Neural crest cell (in vitro differentiated cells): ENCODE results near the gene IGSF9B. TPM values are rescaled to one million over a fixed set of nuclear protein-coding genes. Genes with fewer than 3 reads are reported as not detected.

ENCODE experiments used
- DNase-seq: peaks from one replicate; pipeline ENCODE4 v3.0.0; 2021; ENCODE audit warnings: low read depth, mixed read lengths, low spot score
- H3K27ac Mint-ChIP-seq: one replicate; pipeline ENCODE4 v1.8.0; 2021; ENCODE audit warnings: mild to moderate bottlenecking, mixed read lengths; ENCODE audit not compliant: unreplicated experiment
- H3K27me3 Mint-ChIP-seq: 2 replicates; pipeline ENCODE4 v1.8.0; 2021; ENCODE audit warnings: low read depth, mild to moderate bottlenecking, mixed read lengths
- H3K36me3 Mint-ChIP-seq: 2 replicates; pipeline ENCODE4 v1.8.0; 2021; ENCODE audit warnings: low read depth, mild to moderate bottlenecking, mixed read lengths
- H3K4me1 Mint-ChIP-seq: 2 replicates; pipeline ENCODE4 v1.8.0; 2021; ENCODE audit warnings: mixed read lengths
- H3K4me3 Mint-ChIP-seq: one replicate; pipeline ENCODE4 v1.8.0; 2021; ENCODE audit warnings: mild to moderate bottlenecking, mixed read lengths
- H3K9me3 Mint-ChIP-seq: 2 replicates; pipeline ENCODE4 v1.8.0; 2021; ENCODE audit warnings: mixed read lengths
- total RNA-seq: library from RNA; stranded (reverse); gene quantifications from 2 replicates; pipeline ENCODE4 v1.2.1, GENCODE V29; 2021
- TF ChIP-seq, protein P1 (sequence below): fragments of 200-600 bp; sonication (generic); conservative IDR thresholded peaks from 2 replicates; pipeline ENCODE4 v1.5.0; 2021; ENCODE audit warnings: antibody characterized with exemption, mild to moderate bottlenecking

The IGSF9B gene
- total RNA-seq, 1 donor from 2014 or later = 12.9 TPM

DNA sequence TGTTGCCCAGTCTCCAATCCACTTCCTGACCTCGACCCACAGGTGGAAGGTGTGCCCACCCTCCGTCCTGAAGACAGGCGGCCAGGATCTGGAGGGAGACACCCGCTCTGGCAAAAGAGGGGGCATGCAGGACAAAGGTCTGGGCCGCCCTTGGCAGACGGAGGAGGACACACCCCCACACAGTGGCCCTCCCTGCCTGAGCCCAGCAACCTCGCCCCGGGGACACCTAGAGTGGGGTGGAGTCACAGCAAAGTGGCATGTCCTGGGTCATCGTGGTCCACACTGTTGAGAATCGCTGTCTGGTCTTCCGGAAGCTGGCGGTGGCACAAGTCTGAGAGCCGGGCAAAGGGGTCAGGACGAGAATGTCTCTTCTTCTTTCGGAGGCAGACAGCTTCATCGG, 47.9 kb downstream of the IGSF9B start:
- H3K36me3 Mint-ChIP-seq = no peaks in the 10 kb centered on the region
- peaks cover 2% of the 10 kb centered on the region for H3K9me3 Mint-ChIP-seq
- TF ChIP-seq, protein P1, sequence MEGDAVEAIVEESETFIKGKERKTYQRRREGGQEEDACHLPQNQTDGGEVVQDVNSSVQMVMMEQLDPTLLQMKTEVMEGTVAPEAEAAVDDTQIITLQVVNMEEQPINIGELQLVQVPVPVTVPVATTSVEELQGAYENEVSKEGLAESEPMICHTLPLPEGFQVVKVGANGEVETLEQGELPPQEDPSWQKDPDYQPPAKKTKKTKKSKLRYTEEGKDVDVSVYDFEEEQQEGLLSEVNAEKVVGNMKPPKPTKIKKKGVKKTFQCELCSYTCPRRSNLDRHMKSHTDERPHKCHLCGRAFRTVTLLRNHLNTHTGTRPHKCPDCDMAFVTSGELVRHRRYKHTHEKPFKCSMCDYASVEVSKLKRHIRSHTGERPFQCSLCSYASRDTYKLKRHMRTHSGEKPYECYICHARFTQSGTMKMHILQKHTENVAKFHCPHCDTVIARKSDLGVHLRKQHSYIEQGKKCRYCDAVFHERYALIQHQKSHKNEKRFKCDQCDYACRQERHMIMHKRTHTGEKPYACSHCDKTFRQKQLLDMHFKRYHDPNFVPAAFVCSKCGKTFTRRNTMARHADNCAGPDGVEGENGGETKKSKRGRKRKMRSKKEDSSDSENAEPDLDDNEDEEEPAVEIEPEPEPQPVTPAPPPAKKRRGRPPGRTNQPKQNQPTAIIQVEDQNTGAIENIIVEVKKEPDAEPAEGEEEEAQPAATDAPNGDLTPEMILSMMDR = no peak
- no peaks in the 10 kb centered on the region for H3K27me3 Mint-ChIP-seq
- no peaks in the 10 kb centered on the region for H3K4me1 Mint-ChIP-seq
- no peak for DNase-seq
- no peak overlapping the region for H3K4me3 Mint-ChIP-seq
- H3K27ac Mint-ChIP-seq = no peak overlapping the region

DNA sequence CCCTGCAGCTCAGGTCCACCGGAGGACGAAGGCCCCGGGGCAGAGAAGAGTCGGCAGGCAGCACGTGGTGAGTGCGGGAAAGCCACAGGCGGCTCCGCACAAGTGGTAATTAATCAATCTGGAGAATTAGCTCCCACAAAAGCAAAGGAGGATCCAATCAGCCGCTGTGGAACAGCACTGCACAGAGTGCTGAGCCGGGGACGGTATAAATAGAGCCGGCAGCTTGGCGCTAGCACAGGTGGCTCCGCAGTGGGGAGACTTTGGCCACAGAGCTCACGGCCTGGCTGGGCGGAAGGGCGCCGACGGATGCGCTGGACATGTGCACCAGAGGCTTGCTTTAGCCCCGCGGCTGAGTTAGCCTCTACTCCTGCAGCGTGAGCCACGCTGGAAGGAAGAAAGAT, 48.9 kb downstream of the IGSF9B start:
- H3K27ac Mint-ChIP-seq = no peak overlapping the region

DNA sequence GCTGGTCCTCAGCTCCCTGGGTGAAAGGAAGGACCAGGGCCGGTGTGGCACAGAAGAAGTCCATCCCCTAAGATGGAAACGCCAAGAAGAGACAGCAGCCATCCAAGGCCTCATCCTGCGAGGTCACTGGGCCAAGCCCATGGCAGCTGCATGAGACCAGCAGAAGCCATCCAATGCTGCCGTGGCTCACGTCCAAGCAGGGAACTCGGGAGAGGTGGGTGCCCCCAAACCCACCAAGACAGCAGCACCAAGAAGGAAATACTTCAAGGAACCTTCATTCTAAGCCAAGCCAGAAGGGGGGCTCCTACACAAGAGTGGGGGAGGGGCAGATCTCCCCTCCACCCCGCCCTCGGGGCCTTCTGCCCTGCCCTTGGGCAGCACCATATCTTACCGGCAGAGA, 49.6 kb downstream of the IGSF9B start:
- no peak for DNase-seq
- H3K9me3 Mint-ChIP-seq = peaks cover 2% of the 10 kb centered on the region
- H3K4me3 Mint-ChIP-seq = no peak overlapping the region
- H3K27me3 Mint-ChIP-seq = no peaks in the 10 kb centered on the region
- no peaks in the 10 kb centered on the region for H3K4me1 Mint-ChIP-seq
- peak overlapping the region; percentile 21 for H3K27ac Mint-ChIP-seq
- no peaks in the 10 kb centered on the region for H3K36me3 Mint-ChIP-seq
- TF ChIP-seq, protein P1 = no peak

More for the DNA sequence above, 48.9 kb downstream of the IGSF9B start:
- TF ChIP-seq, protein P1 = no peak
- H3K9me3 Mint-ChIP-seq = peaks cover 2% of the 10 kb centered on the region
- no peaks in the 10 kb centered on the region for H3K27me3 Mint-ChIP-seq
- no peak for DNase-seq
- H3K4me1 Mint-ChIP-seq = no peaks in the 10 kb centered on the region
- no peak overlapping the region for H3K4me3 Mint-ChIP-seq
- H3K36me3 Mint-ChIP-seq = no peaks in the 10 kb centered on the region

DNA sequence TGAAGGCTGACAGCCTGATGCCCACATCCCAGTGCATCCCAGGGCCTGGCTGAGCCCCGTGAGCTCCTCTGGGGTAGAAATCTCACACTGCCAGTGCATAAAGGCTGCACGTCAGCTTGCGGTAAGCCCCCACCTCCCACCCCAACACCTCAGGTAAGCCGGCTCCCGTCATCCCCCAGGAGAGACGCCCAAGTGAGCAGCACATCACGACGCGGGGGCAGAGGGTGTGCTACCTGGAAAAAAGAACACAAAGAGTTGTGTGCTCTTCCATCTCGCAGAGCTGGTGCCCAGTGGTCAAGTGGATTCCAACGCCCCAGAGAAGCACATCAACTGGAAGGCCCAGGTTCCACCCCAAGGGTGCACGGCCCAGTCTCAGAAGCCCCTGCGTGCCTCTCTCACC, 50.0 kb downstream of the IGSF9B start:
- no peak overlapping the region for H3K27ac Mint-ChIP-seq
- H3K4me3 Mint-ChIP-seq = no peak overlapping the region
- H3K27me3 Mint-ChIP-seq = no peaks in the 10 kb centered on the region
- no peaks in the 10 kb centered on the region for H3K4me1 Mint-ChIP-seq
- no peaks in the 10 kb centered on the region for H3K36me3 Mint-ChIP-seq
- DNase-seq = no peak
- TF ChIP-seq, protein P1 = no peak
- peaks cover 2% of the 10 kb centered on the region for H3K9me3 Mint-ChIP-seq

DNA sequence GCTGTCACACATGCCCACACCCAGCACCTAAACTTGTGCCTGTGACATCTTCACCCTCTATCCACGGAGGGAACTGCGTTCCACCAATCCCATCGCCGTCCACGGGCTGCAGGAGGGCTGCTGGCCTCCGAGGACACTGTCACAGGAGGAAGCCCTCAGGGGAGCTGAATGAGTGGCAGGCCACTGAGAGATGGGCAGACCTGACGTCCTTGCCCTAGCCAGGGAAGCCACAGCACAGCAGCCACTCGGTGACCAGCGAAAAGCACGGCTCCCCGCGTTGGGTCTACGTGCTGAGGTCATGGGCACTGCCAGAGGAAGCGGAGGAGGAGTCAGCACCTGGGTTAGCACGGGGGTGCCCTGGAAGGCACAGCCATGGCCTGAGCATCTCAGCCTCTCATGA, 50.5 kb downstream of the IGSF9B start:
- Mint-ChIP-seq H3K27me3 (no peaks in the 10 kb centered on the region), H3K27ac (no peak overlapping the region), H3K4me1 (no peaks in the 10 kb centered on the region), H3K36me3 (no peaks in the 10 kb centered on the region), H3K9me3 (peaks cover 2% of the 10 kb centered on the region), H3K4me3 (no peak overlapping the region)
- no peak for DNase-seq
- TF ChIP-seq, protein P1 = no peak

DNA sequence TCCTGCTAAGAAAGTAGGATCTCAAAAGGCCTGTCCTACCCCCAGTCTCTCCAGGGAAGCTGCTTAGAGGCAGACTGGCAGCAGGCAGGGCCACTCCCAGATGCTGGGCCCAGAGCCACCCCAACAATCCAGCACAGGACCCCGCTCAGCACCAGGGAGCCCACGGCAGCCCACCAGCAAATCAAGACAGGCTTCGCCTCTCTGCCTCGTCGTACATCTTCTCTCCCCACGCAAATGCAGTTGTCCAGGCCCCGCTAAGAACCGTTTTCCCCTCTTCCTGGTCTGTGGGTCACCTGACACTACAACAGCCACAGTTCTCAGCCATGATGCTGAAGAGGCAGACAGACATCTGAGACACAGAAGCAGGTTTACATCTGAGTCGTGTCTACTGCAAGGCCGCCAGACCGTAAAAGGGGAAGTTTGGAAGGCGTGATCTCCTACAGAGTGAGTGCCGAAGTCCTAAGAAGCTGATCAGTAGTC, 51.1 kb downstream of the IGSF9B start:
- no peaks in the 10 kb centered on the region for H3K36me3 Mint-ChIP-seq
- TF ChIP-seq, protein P1 = no peak
- no peaks in the 10 kb centered on the region for H3K4me1 Mint-ChIP-seq
- no peaks in the 10 kb centered on the region for H3K27me3 Mint-ChIP-seq
- peaks cover 2% of the 10 kb centered on the region for H3K9me3 Mint-ChIP-seq
- no peak overlapping the region for H3K4me3 Mint-ChIP-seq
- DNase-seq = no peak
- H3K27ac Mint-ChIP-seq = no peak overlapping the region
